ENCODE data around the gene OOSP3. TPM values are rescaled to one million over a fixed set of nuclear protein-coding genes. Genes with fewer than 3 reads are reported as not detected.
"Not testable (repeated sequence)": the region's sequence is repeated elsewhere in the genome, so short reads cannot be mapped to it uniquely, and the experiment has no call there.

OOSP3 gene
- total RNA-seq, 5 donors from 2014 or later (not counting 1 experiment from before 2014, with no cell fraction given) = not detected

GRCh38 chr11:59887156-59887555 is 8.6 kb downstream of the OOSP3 start:
- not testable (repeated sequence) for H3K36me3 Mint-ChIP-seq
- H3K9me3 Mint-ChIP-seq = peaks cover 17 to 43% (median 30%) of the 10 kb centered on the region in 3 donors
- CTCF ChIA-PET = interaction anchor here in 1 of 2 donors (0.7 kb wide), 1 partner anchor 766 kb away, joined by 3 read pairs; no protein-coding TSS in a partner anchor

GRCh38 chr11:59891781-59892181 is 13.2 kb downstream of the OOSP3 start:
- no peak overlapping the region for H3K4me3 ChIP-seq (ENCODE audit: control insufficient read depth in 1 of 2, extremely low read depth in 1 of 2, low read length in 1 of 2)
- peaks cover 16 to 19% of the 10 kb centered on the region in 2 donors for H3K27me3 Mint-ChIP-seq
- DNase-seq (no peak), ATAC-seq (replicated peaks in 1 of 4) (no peak)
- peaks cover 0 to 11% of the 10 kb centered on the region in 2 experiments for H3K27me3 ChIP-seq (replicated peaks in 1 of 2; ENCODE audit: control insufficient read depth in 2 of 2, extremely low read depth in 1 of 2, insufficient read depth in 2 of 2, low read length in 1 of 2)
- H3K27ac ChIP-seq (ENCODE audit: low read length) = no peak overlapping the region
- H3K9me3 ChIP-seq = no peaks in the 10 kb centered on the region
- ChIA-PET POLR2A (no interaction called here), CTCF (no interaction called here)
- peaks cover 6% of the 10 kb centered on the region for H3K36me3 Mint-ChIP-seq
- no peaks in the 10 kb centered on the region for H3K36me3 ChIP-seq (ENCODE audit: control insufficient read depth in 2 of 2, extremely low read depth in 1 of 2, insufficient read depth in 1 of 2, low read length in 1 of 2)
- H3K4me1 ChIP-seq (ENCODE audit: control insufficient read depth in 1 of 2, extremely low read depth in 1 of 2, insufficient read depth in 2 of 2, low read length in 2 of 2) = no peaks in the 10 kb centered on the region
- H3K4me1 Mint-ChIP-seq = no peaks in the 10 kb centered on the region
- H3K9me3 Mint-ChIP-seq = peaks cover 14 to 36% (median 30%) of the 10 kb centered on the region in 3 donors
- 72% methylated on average over 3 of the region's 4 CpGs for WGBS (ENCODE audit: insufficient coverage)
- no peak overlapping the region for H3K4me3 Mint-ChIP-seq
- no peak overlapping the region for H3K27ac Mint-ChIP-seq

More at GRCh38 chr11:59887156-59887555, 8.6 kb downstream of the OOSP3 start:
- H3K4me3 Mint-ChIP-seq; H3K27me3 ChIP-seq (replicated peaks in 1 of 2; ENCODE audit: control insufficient read depth in 2 of 2, extremely low read depth in 1 of 2, insufficient read depth in 2 of 2, low read length in 1 of 2); POLR2A ChIA-PET; H3K27me3 Mint-ChIP-seq; H3K4me1 ChIP-seq (ENCODE audit: control insufficient read depth in 1 of 2, extremely low read depth in 1 of 2, insufficient read depth in 2 of 2, low read length in 2 of 2); H3K27ac Mint-ChIP-seq; ATAC-seq (replicated peaks in 1 of 4); H3K9me3 ChIP-seq; DNase-seq; H3K4me1 Mint-ChIP-seq; H3K27ac ChIP-seq (ENCODE audit: low read length); H3K36me3 ChIP-seq (ENCODE audit: control insufficient read depth in 2 of 2, extremely low read depth in 1 of 2, insufficient read depth in 1 of 2, low read length in 1 of 2); H3K4me3 ChIP-seq (ENCODE audit: control insufficient read depth in 1 of 2, extremely low read depth in 1 of 2, low read length in 1 of 2): not testable (repeated sequence)

GRCh38 chr11:59894616-59895015 is 16.0 kb downstream of the OOSP3 start:
- Mint-ChIP-seq H3K27me3 (peaks cover 15 to 16% of the 10 kb centered on the region in 2 donors), H3K36me3 (no peaks in the 10 kb centered on the region), H3K9me3 (peaks cover 0 to 14% (median 13%) of the 10 kb centered on the region in 3 donors), H3K27ac (no peak overlapping the region), H3K4me1 (no peaks in the 10 kb centered on the region), H3K4me3 (no peak overlapping the region)
- Histone ChIP-seq H3K27me3 (replicated peaks in 1 of 2; ENCODE audit: control insufficient read depth in 2 of 2, extremely low read depth in 1 of 2, insufficient read depth in 2 of 2, low read length in 1 of 2) (peaks cover 0 to 11% of the 10 kb centered on the region in 2 experiments), H3K36me3 (ENCODE audit: control insufficient read depth in 2 of 2, extremely low read depth in 1 of 2, insufficient read depth in 1 of 2, low read length in 1 of 2) (no peaks in the 10 kb centered on the region), H3K4me3 (ENCODE audit: control insufficient read depth in 1 of 2, extremely low read depth in 1 of 2, low read length in 1 of 2) (no peak overlapping the region), H3K9me3 (no peaks in the 10 kb centered on the region), H3K27ac (ENCODE audit: low read length) (no peak overlapping the region), H3K4me1 (ENCODE audit: control insufficient read depth in 1 of 2, extremely low read depth in 1 of 2, insufficient read depth in 2 of 2, low read length in 2 of 2) (no peaks in the 10 kb centered on the region)
- ATAC-seq (replicated peaks in 1 of 4) (no peak), DNase-seq (no peak)
- no CpG with 5 or more reads among the region's 1 CpG for WGBS (ENCODE audit: insufficient coverage)
- CTCF ChIA-PET = no interaction called here
- POLR2A ChIA-PET = no interaction called here

- Mint-ChIP-seq H3K4me3 (no peak overlapping the region), H3K27ac (no peak overlapping the region), H3K4me1 (no peaks in the 10 kb centered on the region), H3K9me3 (peaks cover 0 to 3% (median 0%) of the 10 kb centered on the region in 3 donors), H3K27me3 (peaks cover 11 to 19% of the 10 kb centered on the region in 2 donors), H3K36me3 (no peaks in the 10 kb centered on the region)
- WGBS (ENCODE audit: insufficient coverage) = 96% methylated on average over 31 of the region's 31 CpGs
- no peak for ATAC-seq (replicated peaks in 1 of 4)
- ChIA-PET POLR2A (no interaction called here), CTCF (no interaction called here)
- no peaks in the 10 kb centered on the region for H3K36me3 ChIP-seq (ENCODE audit: control insufficient read depth in 2 of 2, extremely low read depth in 1 of 2, insufficient read depth in 1 of 2, low read length in 1 of 2)
- no peaks in the 10 kb centered on the region for H3K27me3 ChIP-seq (replicated peaks in 1 of 2; ENCODE audit: control insufficient read depth in 2 of 2, extremely low read depth in 1 of 2, insufficient read depth in 2 of 2, low read length in 1 of 2)
- H3K27ac ChIP-seq (ENCODE audit: low read length) = no peak overlapping the region
- no peaks in the 10 kb centered on the region for H3K9me3 ChIP-seq
- no peak overlapping the region for H3K4me3 ChIP-seq (ENCODE audit: control insufficient read depth in 1 of 2, extremely low read depth in 1 of 2, low read length in 1 of 2)
- no peak for DNase-seq
- H3K4me1 ChIP-seq (ENCODE audit: control insufficient read depth in 1 of 2, extremely low read depth in 1 of 2, insufficient read depth in 2 of 2, low read length in 2 of 2) = no peaks in the 10 kb centered on the region
Observed at GRCh38 chr11:59898046-59898445, 19.5 kb downstream of the OOSP3 start.

- POLR2A ChIA-PET = no interaction called here
- no peak for ATAC-seq (replicated peaks in 1 of 4)
- CTCF ChIA-PET = no interaction called here
Observed at GRCh38 chr11:59898650-59899049, 20.1 kb downstream of the OOSP3 start.

GRCh38 chr11:59899532-59899931 is 20.9 kb downstream of the OOSP3 start:
- Mint-ChIP-seq H3K27ac (no peak overlapping the region), H3K4me3 (no peak overlapping the region), H3K36me3 (no peaks in the 10 kb centered on the region), H3K4me1 (no peaks in the 10 kb centered on the region), H3K27me3 (peaks cover 5 to 8% of the 10 kb centered on the region in 2 donors), H3K9me3 (no peaks in the 10 kb centered on the region)
- Histone ChIP-seq H3K4me3 (ENCODE audit: control insufficient read depth in 1 of 2, extremely low read depth in 1 of 2, low read length in 1 of 2) (no peak overlapping the region), H3K27me3 (replicated peaks in 1 of 2; ENCODE audit: control insufficient read depth in 2 of 2, extremely low read depth in 1 of 2, insufficient read depth in 2 of 2, low read length in 1 of 2) (no peaks in the 10 kb centered on the region), H3K27ac (ENCODE audit: low read length) (no peak overlapping the region), H3K4me1 (ENCODE audit: control insufficient read depth in 1 of 2, extremely low read depth in 1 of 2, insufficient read depth in 2 of 2, low read length in 2 of 2) (no peaks in the 10 kb centered on the region), H3K36me3 (ENCODE audit: control insufficient read depth in 2 of 2, extremely low read depth in 1 of 2, insufficient read depth in 1 of 2, low read length in 1 of 2) (no peaks in the 10 kb centered on the region), H3K9me3 (no peaks in the 10 kb centered on the region)
- CTCF ChIA-PET = no interaction called here
- POLR2A ChIA-PET = no interaction called here
- no peak for DNase-seq
- 88% methylated on average over 7 of the region's 11 CpGs for WGBS (ENCODE audit: insufficient coverage)
- no peak for ATAC-seq (replicated peaks in 1 of 4)

More at GRCh38 chr11:59898650-59899049, 20.1 kb downstream of the OOSP3 start:
- Mint-ChIP-seq H3K27me3 (peaks cover 9 to 15% of the 10 kb centered on the region in 2 donors), H3K4me1 (no peaks in the 10 kb centered on the region), H3K27ac (no peak overlapping the region), H3K9me3 (no peaks in the 10 kb centered on the region), H3K4me3 (no peak overlapping the region), H3K36me3 (no peaks in the 10 kb centered on the region)
- Histone ChIP-seq H3K9me3 (no peaks in the 10 kb centered on the region), H3K4me3 (ENCODE audit: control insufficient read depth in 1 of 2, extremely low read depth in 1 of 2, low read length in 1 of 2) (no peak overlapping the region), H3K36me3 (ENCODE audit: control insufficient read depth in 2 of 2, extremely low read depth in 1 of 2, insufficient read depth in 1 of 2, low read length in 1 of 2) (no peaks in the 10 kb centered on the region), H3K27me3 (replicated peaks in 1 of 2; ENCODE audit: control insufficient read depth in 2 of 2, extremely low read depth in 1 of 2, insufficient read depth in 2 of 2, low read length in 1 of 2) (no peaks in the 10 kb centered on the region), H3K4me1 (ENCODE audit: control insufficient read depth in 1 of 2, extremely low read depth in 1 of 2, insufficient read depth in 2 of 2, low read length in 2 of 2) (no peaks in the 10 kb centered on the region), H3K27ac (ENCODE audit: low read length) (no peak overlapping the region)
- 92% methylated on average over 6 of the region's 7 CpGs for WGBS (ENCODE audit: insufficient coverage)
- DNase-seq = no peak
